Measurements from ENCODE around the gene CACNA1H. TPM values are rescaled to one million over a fixed set of nuclear protein-coding genes. Genes with fewer than 3 reads are reported as not detected.

Gene CACNA1H
- total RNA-seq, 4 donors from 2014 or later: 6.8 to 94.5 (median 27.6) TPM

DNA sequence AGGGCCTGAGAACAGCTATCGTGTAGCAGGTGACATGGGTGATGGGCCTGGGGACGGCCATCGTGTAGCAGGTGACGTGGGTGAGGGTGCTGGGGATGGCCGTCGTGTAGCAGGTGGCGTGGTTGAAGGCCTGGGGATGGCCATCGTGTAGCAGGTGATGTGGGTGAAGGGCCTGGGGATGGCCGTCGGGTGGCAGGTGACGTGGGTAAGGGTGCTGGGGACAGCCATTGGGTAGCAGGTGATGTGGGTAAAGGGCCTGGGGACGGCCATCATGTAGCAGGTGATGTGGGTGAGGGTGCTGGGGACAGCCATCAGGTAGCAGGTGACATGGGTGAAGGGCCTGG is 118.4 kb downstream of the CACNA1H start:
- no peaks in the 10 kb centered on the region for H3K27me3 ChIP-seq
- no peaks in the 10 kb centered on the region for H3K9me3 ChIP-seq
- no peak overlapping the region for H3K4me3 ChIP-seq
- no peaks in the 10 kb centered on the region for H3K36me3 ChIP-seq
- no peak for TF ChIP-seq POLR2A (IDR thresholded peaks at IDR 0.05)
- TF ChIP-seq, protein P1, sequence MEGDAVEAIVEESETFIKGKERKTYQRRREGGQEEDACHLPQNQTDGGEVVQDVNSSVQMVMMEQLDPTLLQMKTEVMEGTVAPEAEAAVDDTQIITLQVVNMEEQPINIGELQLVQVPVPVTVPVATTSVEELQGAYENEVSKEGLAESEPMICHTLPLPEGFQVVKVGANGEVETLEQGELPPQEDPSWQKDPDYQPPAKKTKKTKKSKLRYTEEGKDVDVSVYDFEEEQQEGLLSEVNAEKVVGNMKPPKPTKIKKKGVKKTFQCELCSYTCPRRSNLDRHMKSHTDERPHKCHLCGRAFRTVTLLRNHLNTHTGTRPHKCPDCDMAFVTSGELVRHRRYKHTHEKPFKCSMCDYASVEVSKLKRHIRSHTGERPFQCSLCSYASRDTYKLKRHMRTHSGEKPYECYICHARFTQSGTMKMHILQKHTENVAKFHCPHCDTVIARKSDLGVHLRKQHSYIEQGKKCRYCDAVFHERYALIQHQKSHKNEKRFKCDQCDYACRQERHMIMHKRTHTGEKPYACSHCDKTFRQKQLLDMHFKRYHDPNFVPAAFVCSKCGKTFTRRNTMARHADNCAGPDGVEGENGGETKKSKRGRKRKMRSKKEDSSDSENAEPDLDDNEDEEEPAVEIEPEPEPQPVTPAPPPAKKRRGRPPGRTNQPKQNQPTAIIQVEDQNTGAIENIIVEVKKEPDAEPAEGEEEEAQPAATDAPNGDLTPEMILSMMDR (IDR thresholded peaks at IDR 0.05): no peak
- intact Hi-C loops (cut with DNase I; ENCODE audit: low total_unique reads): no loop called here
- no peak for DNase-seq
- peaks cover 0 to 6% of the 10 kb centered on the region in 2 donors for H3K4me1 ChIP-seq
- H3K27ac ChIP-seq: no peak overlapping the region

Other genes with a start within 250 kb of the CACNA1H start
- gene LMF1, start 182.1 kb upstream of the CACNA1H start, total RNA-seq: 10 to 100 TPM; 21.8 to 47.9 (median 36.0) TPM
- 1 to 10 TPM in 2 of 4 donors, under 1 TPM in 1, not detected in 1; under 0.01 to 6.4 (median 1.1) TPM for gene SOX8, start 171.3 kb upstream of the CACNA1H start, total RNA-seq
- not detected for gene SSTR5, start 80.4 kb upstream of the CACNA1H start, total RNA-seq
- not detected for gene C1QTNF8, start 56.9 kb upstream of the CACNA1H start, total RNA-seq
- gene TPSG1, start 72.2 kb downstream of the CACNA1H start, total RNA-seq: 1 to 10 TPM in 1 of 4 donors, not detected in 3; 1.5 TPM
- 100 to 1,000 TPM in 1 of 4 donors, 10 to 100 TPM in 2, 1 to 10 TPM in 1; 4.1 to 108 (median 29.0) TPM for gene TPSB2, start 77.1 kb downstream of the CACNA1H start, total RNA-seq
- 10 to 100 TPM in 3 of 4 donors, 1 to 10 TPM in 1; 3.9 to 96.2 (median 14.2) TPM for gene TPSAB1, start 87.6 kb downstream of the CACNA1H start, total RNA-seq
- 1 to 10 TPM in 1 of 4 donors, under 1 TPM in 1, not detected in 2; 0.52 to 2.8 TPM for gene TPSD1, start 103.0 kb downstream of the CACNA1H start, total RNA-seq
- 100 to 1,000 TPM in 1 of 4 donors, 10 to 100 TPM in 3; 25.9 to 133 (median 63.0) TPM for gene UBE2I, start 156.5 kb downstream of the CACNA1H start, total RNA-seq
- 1 to 10 TPM in 3 of 4 donors, under 1 TPM in 1; 0.59 to 5.5 (median 3.5) TPM for gene BAIAP3, start 180.5 kb downstream of the CACNA1H start, total RNA-seq
- 100 to 1,000 TPM in 1 of 4 donors, 10 to 100 TPM in 3; 15.9 to 101 (median 30.8) TPM for gene TSR3, start 198.8 kb downstream of the CACNA1H start, total RNA-seq
- 10 to 100 TPM; 28.4 to 95.9 (median 48.6) TPM for gene GNPTG, start 198.8 kb downstream of the CACNA1H start, total RNA-seq

Data from uterus (tissue), 4 donors.